ENCODE data around the gene PARM1. TPM values are rescaled to one million over a fixed set of nuclear protein-coding genes. Genes with fewer than 3 reads are reported as not detected.

PARM1 gene
- total RNA-seq, 1 donor from 2014 or later, result 1.6 TPM

- Histone ChIP-seq H2AFZ (replicated peaks) (no peak overlapping the region), H3F3A (ENCODE audit: low read depth) (no peaks in the 10 kb centered on the region), H4K20me1 (ENCODE audit: low read depth) (no peaks in the 10 kb centered on the region), H3K36me3 (no peaks in the 10 kb centered on the region), H3K79me2 (ENCODE audit: low read depth) (no peaks in the 10 kb centered on the region), H3K4me2 (no peak overlapping the region), H3K27ac (no peak overlapping the region), H3K9me3 (ENCODE audit: low read depth) (no peaks in the 10 kb centered on the region), H3K9ac (no peak overlapping the region), H3K4me3 (no peak overlapping the region), H3K27me3 (no peaks in the 10 kb centered on the region), H3K4me1 (no peaks in the 10 kb centered on the region)
- peaks cover 30% of the 10 kb centered on the region for H3K36me3 Mint-ChIP-seq
- DNase-seq (ENCODE audit: low spot score), result no peak
- TF ChIP-seq EZH2phosphoT487 (IDR thresholded peaks at IDR 0.05) (no peak), EZH2 (IDR thresholded peaks at IDR 0.05) (no peak), CTCF (IDR thresholded peaks at IDR 0.05) (no peak)
- H3K4me3 Mint-ChIP-seq, result no peak overlapping the region
- H3K27ac Mint-ChIP-seq, result no peak overlapping the region
- no peaks in the 10 kb centered on the region for H3K27me3 Mint-ChIP-seq (ENCODE audit: insufficient read depth, low read depth)
- no peaks in the 10 kb centered on the region for H3K9me3 Mint-ChIP-seq
- H3K4me1 Mint-ChIP-seq, result no peaks in the 10 kb centered on the region
Measured at GRCh38 chr4:75040703-75041102, 107.8 kb downstream of the PARM1 start.

- no peak overlapping the region for H3K4me3 ChIP-seq
- peaks cover 42% of the 10 kb centered on the region for H3K36me3 Mint-ChIP-seq
- no peaks in the 10 kb centered on the region for H3K36me3 ChIP-seq
- no peaks in the 10 kb centered on the region for H3K27me3 Mint-ChIP-seq (ENCODE audit: insufficient read depth, low read depth)
- H4K20me1 ChIP-seq (ENCODE audit: low read depth), result no peaks in the 10 kb centered on the region
- no peaks in the 10 kb centered on the region for H3K9me3 Mint-ChIP-seq
- no peaks in the 10 kb centered on the region for H3F3A ChIP-seq (ENCODE audit: low read depth)
- no peak overlapping the region for H3K4me2 ChIP-seq
- no peak overlapping the region for H3K9ac ChIP-seq
- no peaks in the 10 kb centered on the region for H3K79me2 ChIP-seq (ENCODE audit: low read depth)
- TF ChIP-seq EZH2 (IDR thresholded peaks at IDR 0.05) (no peak), EZH2phosphoT487 (IDR thresholded peaks at IDR 0.05) (no peak), CTCF (IDR thresholded peaks at IDR 0.05) (no peak)
- H3K4me1 Mint-ChIP-seq, result peaks cover 2% of the 10 kb centered on the region
- no peak overlapping the region for H3K4me3 Mint-ChIP-seq
- H2AFZ ChIP-seq (replicated peaks), result no peak overlapping the region
- no peaks in the 10 kb centered on the region for H3K9me3 ChIP-seq (ENCODE audit: low read depth)
- H3K27ac Mint-ChIP-seq, result no peak overlapping the region
- H3K27ac ChIP-seq, result no peak overlapping the region
- no peaks in the 10 kb centered on the region for H3K27me3 ChIP-seq
- no peak for DNase-seq (ENCODE audit: low spot score)
- H3K4me1 ChIP-seq, result no peaks in the 10 kb centered on the region
Measured at GRCh38 chr4:75042601-75043208, 109.8 kb downstream of the PARM1 start.

GRCh38 chr4:75046226-75046625 lies 113.3 kb downstream of the PARM1 start:
- H3K79me2 ChIP-seq (ENCODE audit: low read depth), result no peaks in the 10 kb centered on the region
- no peaks in the 10 kb centered on the region for H4K20me1 ChIP-seq (ENCODE audit: low read depth)
- Mint-ChIP-seq H3K9me3 (no peaks in the 10 kb centered on the region), H3K27ac (peak overlapping the region; percentile 57), H3K27me3 (ENCODE audit: insufficient read depth, low read depth) (no peaks in the 10 kb centered on the region), H3K36me3 (peaks cover 34% of the 10 kb centered on the region), H3K4me1 (peaks cover 2% of the 10 kb centered on the region), H3K4me3 (no peak overlapping the region)
- no peak overlapping the region for H3K27ac ChIP-seq
- no peak overlapping the region for H2AFZ ChIP-seq (replicated peaks)
- no peak overlapping the region for H3K9ac ChIP-seq
- H3K36me3 ChIP-seq, result no peaks in the 10 kb centered on the region
- no peaks in the 10 kb centered on the region for H3K4me1 ChIP-seq
- H3F3A ChIP-seq (ENCODE audit: low read depth), result no peaks in the 10 kb centered on the region
- H3K4me2 ChIP-seq, result no peak overlapping the region
- no peak overlapping the region for H3K4me3 ChIP-seq
- DNase-seq (ENCODE audit: low spot score), result no peak
- H3K9me3 ChIP-seq (ENCODE audit: low read depth), result no peaks in the 10 kb centered on the region
- TF ChIP-seq CTCF (IDR thresholded peaks at IDR 0.05) (no peak), EZH2 (IDR thresholded peaks at IDR 0.05) (no peak)
- H3K27me3 ChIP-seq, result no peaks in the 10 kb centered on the region
